GM10266 (cell line): ENCODE data around the gene DDOST.

Source experiments
- DNase-seq: peaks from one replicate; pipeline ENCODE4 v3.0.0; 2012; ENCODE audit errors: extremely low spot score
- CTCF ChIP-seq: IDR thresholded peaks from 2 replicates; pipeline ENCODE4 v1.5.1; 2012; ENCODE audit warnings: mild to moderate bottlenecking, low read depth; ENCODE audit not compliant: control insufficient read depth, insufficient read depth; ENCODE audit errors: missing control alignments

The DDOST gene

GRCh38 chr1:20662110-20662475, 924 bp upstream of the DDOST start:
- DNase-seq, result no peak
- no peak for TF ChIP-seq CTCF

GRCh38 chr1:20660847-20661206, 342 bp downstream of the DDOST start:
- DNase-seq, result no peak
- TF ChIP-seq CTCF, result no peak

GRCh38 chr1:20660363-20660762, 806 bp downstream of the DDOST start:
- DNase-seq, result no peak
- no peak for TF ChIP-seq CTCF

GRCh38 chr1:20658166-20658915, 2.8 kb downstream of the DDOST start:
- no peak for DNase-seq
- TF ChIP-seq CTCF, result no peak

- no peak for TF ChIP-seq CTCF
- no peak for DNase-seq
These were observed 4.1 kb downstream of the DDOST start for GRCh38 chr1:20657024-20657423.

GRCh38 chr1:20654104-20654690, 7.0 kb downstream of the DDOST start:
- no peak for TF ChIP-seq CTCF

GRCh38 chr1:20652300-20652699, 8.9 kb downstream of the DDOST start:
- no peak for TF ChIP-seq CTCF
- DNase-seq, result no peak

More at GRCh38 chr1:20654104-20654690, 7.0 kb downstream of the DDOST start:
- no peak for DNase-seq
